ENCODE results near the gene BCKDHB.

GRCh38 chr6:80304014-80304413, 197.5 kb downstream of the BCKDHB start:
- no peak for TF ChIP-seq CTCF (IDR thresholded peaks at IDR 0.05)
- no peak for TF ChIP-seq POLR2A (IDR thresholded peaks at IDR 0.05)
- no peak for TF ChIP-seq POLR2AphosphoS5 (IDR thresholded peaks at IDR 0.05)
